WERI-Rb-1 (cell line): ENCODE data around the gene TEKT5.

Experiments used
- DNase-seq: peaks from one replicate; pipeline ENCODE4 v3.0.0-alpha.2; 2020
- H3K27ac ChIP-seq: fragments of 250-450 bp; sonication (Bioruptor Pico); 2 replicates; pipeline ENCODE4 v1.5.1; 2020; ENCODE audit warnings: mild to moderate bottlenecking, moderate library complexity
- H3K27me3 ChIP-seq: fragments of 250-450 bp; sonication (Bioruptor Pico); 2 replicates; pipeline ENCODE4 v1.5.1; 2021; ENCODE audit warnings: mild to moderate bottlenecking, low read depth, moderate library complexity; ENCODE audit not compliant: insufficient read depth, severe bottlenecking
- H3K36me3 ChIP-seq: fragments of 250-450 bp; sonication (Bioruptor Pico); 2 replicates; pipeline ENCODE4 v1.5.1; 2020; ENCODE audit warnings: mild to moderate bottlenecking, moderate library complexity
- H3K4me3 ChIP-seq: 2 replicates; pipeline ENCODE4 v1.5.1; 2011; ENCODE audit warnings: low read depth, mild to moderate bottlenecking, control low read depth, low read length
- H3K9me3 ChIP-seq: fragments of 250-450 bp; sonication (Bioruptor Pico); 2 replicates; pipeline ENCODE4 v1.5.1; 2021; ENCODE audit warnings: mild to moderate bottlenecking, moderate library complexity; ENCODE audit not compliant: severe bottlenecking
- CTCF ChIP-seq: IDR thresholded peaks from 2 replicates; pipeline ENCODE4 v1.5.1; 2011; ENCODE audit warnings: low read depth, mild to moderate bottlenecking, control low read depth, inconsistent platforms, low read length

The TEKT5 gene

GRCh38 chr16:10646581-10647263 is 48.0 kb downstream of the TEKT5 start:
- no peak overlapping the region for H3K27ac ChIP-seq
- H3K27me3 ChIP-seq: no peaks in the 10 kb centered on the region
- H3K4me3 ChIP-seq: no peak overlapping the region
- DNase-seq: no peak
- H3K36me3 ChIP-seq: no peaks in the 10 kb centered on the region
- no peak for TF ChIP-seq CTCF
- H3K9me3 ChIP-seq: no peaks in the 10 kb centered on the region

GRCh38 chr16:10646228-10646580 is 48.5 kb downstream of the TEKT5 start:
- Histone ChIP-seq H3K4me3 (no peak overlapping the region), H3K27ac (no peak overlapping the region), H3K27me3 (no peaks in the 10 kb centered on the region), H3K9me3 (no peaks in the 10 kb centered on the region), H3K36me3 (no peaks in the 10 kb centered on the region)
- DNase-seq: no peak
- no peak for TF ChIP-seq CTCF

GRCh38 chr16:10644092-10644491 is 50.6 kb downstream of the TEKT5 start:
- no peak for DNase-seq
- H3K9me3 ChIP-seq: no peaks in the 10 kb centered on the region
- no peak overlapping the region for H3K4me3 ChIP-seq

GRCh38 chr16:10642964-10643363 is 51.8 kb downstream of the TEKT5 start:
- no peaks in the 10 kb centered on the region for H3K36me3 ChIP-seq
- no peaks in the 10 kb centered on the region for H3K27me3 ChIP-seq
- H3K27ac ChIP-seq: no peak overlapping the region
- H3K4me3 ChIP-seq: no peak overlapping the region
- no peaks in the 10 kb centered on the region for H3K9me3 ChIP-seq
- TF ChIP-seq CTCF: no peak
- DNase-seq: no peak

More at GRCh38 chr16:10644092-10644491, 50.6 kb downstream of the TEKT5 start:
- Histone ChIP-seq H3K36me3 (no peaks in the 10 kb centered on the region), H3K27me3 (no peaks in the 10 kb centered on the region), H3K27ac (no peak overlapping the region)
- TF ChIP-seq CTCF: no peak

- H3K4me3 ChIP-seq: no peak overlapping the region
- peak; percentile 55 for DNase-seq
- no peaks in the 10 kb centered on the region for H3K9me3 ChIP-seq
- no peaks in the 10 kb centered on the region for H3K27me3 ChIP-seq
- H3K27ac ChIP-seq: no peak overlapping the region
- no peak for TF ChIP-seq CTCF
- no peaks in the 10 kb centered on the region for H3K36me3 ChIP-seq
Measured at GRCh38 chr16:10641953-10642949, 52.5 kb downstream of the TEKT5 start.
